ENCODE data around the gene ABHD3. TPM values are rescaled to one million over a fixed set of nuclear protein-coding genes. Genes with fewer than 3 reads are reported as not detected.
"Not testable (repeated sequence)": the region's sequence is repeated elsewhere in the genome, so short reads cannot be mapped to it uniquely, and the experiment has no call there.

The ABHD3 gene
- total RNA-seq, 2 experiments from 2014 or later = 18.7 to 22.1 TPM

GRCh38 chr18:21739604-21740537 lies 35.3 kb upstream of the ABHD3 start:
- ChIA-PET CTCF (interaction anchor here (0.6 to 4.6 kb wide), 4 partner anchors 35 to 139 kb away, joined by 3 to 28 read pairs (median 4); partner anchors contain the start of genes ABHD3, ESCO1 and SNRPD1), POLR2A (interaction anchor here (0.9 to 3.9 kb wide), 4 partner anchors 32 to 140 kb away, joined by 5 to 33 read pairs (median 6); partner anchors contain the start of genes ABHD3 and ESCO1)
- peaks cover 31% of the 10 kb centered on the region for H3K4me1 Mint-ChIP-seq (ENCODE audit: low read depth)
- H3K4me3 Mint-ChIP-seq = peak overlapping the region; percentile 95
- H3K27ac Mint-ChIP-seq = peak overlapping the region; percentile 96
- intact Hi-C loops (cut with micrococcal nuclease) = loop anchor here (1.0 to 10.0 kb wide), 7 partner anchors 36 to 1847 kb away; partner anchors contain the start of genes ABHD3, ESCO1, NPC1 and ROCK1
- DNase-seq = no peak
- peaks cover 2% of the 10 kb centered on the region for H3K36me3 Mint-ChIP-seq
- peaks cover 6% of the 10 kb centered on the region for H3K9me3 Mint-ChIP-seq
- H3K27me3 Mint-ChIP-seq = peaks cover 2% of the 10 kb centered on the region

DNA sequence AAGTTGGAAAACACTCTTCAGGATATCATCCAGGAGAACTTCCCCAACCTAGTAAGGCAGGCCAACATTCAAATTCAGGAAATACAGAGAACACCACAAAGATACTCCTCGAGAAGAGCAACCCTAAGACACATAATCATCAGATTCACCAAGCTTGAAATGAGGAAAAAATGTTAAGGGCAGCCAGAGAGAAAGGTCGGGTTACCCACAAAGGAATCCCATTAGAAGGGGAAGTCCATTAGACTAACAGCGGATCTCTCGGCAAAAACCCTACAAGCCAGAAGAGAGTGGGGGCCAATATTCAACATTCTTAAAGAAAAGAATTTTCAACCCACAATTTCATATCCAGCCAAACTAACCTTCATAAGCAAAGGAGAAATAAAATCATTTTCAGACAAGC lies 32.4 kb upstream of the ABHD3 start:
- H3K27me3 Mint-ChIP-seq; POLR2A ChIA-PET; intact Hi-C loops (cut with micrococcal nuclease); H3K4me3 Mint-ChIP-seq; H3K27ac Mint-ChIP-seq; H3K9me3 Mint-ChIP-seq; H3K36me3 Mint-ChIP-seq; DNase-seq: not testable (repeated sequence)
- CTCF ChIA-PET = interaction anchor here (2.5 kb wide), 1 partner anchor 136 kb away, joined by 7 read pairs; the partner anchor contains the start of gene ESCO1
- peaks cover 12% of the 10 kb centered on the region for H3K4me1 Mint-ChIP-seq (ENCODE audit: low read depth)

DNA sequence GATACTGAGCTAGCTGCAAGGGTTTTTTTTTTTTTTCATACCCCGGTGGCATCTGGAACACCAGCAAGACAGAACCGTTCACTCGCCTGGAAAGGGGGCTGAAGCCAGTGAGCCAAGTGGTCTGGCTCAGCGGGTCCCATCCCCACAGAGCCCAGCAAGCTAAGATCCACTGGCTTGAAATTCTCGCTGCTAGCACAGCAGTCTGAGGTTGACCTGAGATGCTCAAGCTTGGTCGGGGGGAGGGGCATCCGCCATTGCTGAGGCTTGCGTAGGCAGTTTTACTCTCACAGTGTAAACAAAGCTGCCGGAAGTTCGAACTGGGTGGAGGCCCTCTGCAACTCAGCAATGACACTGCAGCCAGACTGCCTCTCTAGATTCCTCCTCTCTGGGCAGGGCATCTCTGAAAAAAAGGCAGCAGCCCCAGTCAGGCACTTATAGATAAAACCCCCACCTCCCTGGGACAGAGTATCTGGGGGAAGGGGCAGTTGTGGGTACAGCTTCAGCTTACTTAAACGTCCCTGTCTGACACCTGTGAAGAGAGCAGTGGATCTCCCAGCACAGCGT lies 31.0 kb upstream of the ABHD3 start:
- ChIA-PET CTCF (interaction anchor here (2.5 kb wide), 1 partner anchor 135 kb away, joined by 7 read pairs; the partner anchor contains the start of gene ESCO1), POLR2A (interaction anchor here (1.1 kb wide), 1 partner anchor 12 kb away, joined by 3 read pairs; no protein-coding TSS in a partner anchor)
- Mint-ChIP-seq H3K27me3 (peaks cover 2% of the 10 kb centered on the region), H3K4me1 (ENCODE audit: low read depth) (peaks cover 12% of the 10 kb centered on the region), H3K36me3 (no peaks in the 10 kb centered on the region), H3K27ac (peak overlapping the region; percentile 69), H3K9me3 (peaks cover 6% of the 10 kb centered on the region), H3K4me3 (no peak overlapping the region)
- intact Hi-C loops (cut with micrococcal nuclease) = no loop called here
- peak; percentile 73 for DNase-seq

- CTCF ChIA-PET = no interaction called here
- H3K4me1 Mint-ChIP-seq (ENCODE audit: low read depth) = peaks cover 3% of the 10 kb centered on the region
Observed at GRCh38 chr18:21733011-21733410, 28.4 kb upstream of the ABHD3 start.

GRCh38 chr18:21727702-21728101 lies 23.1 kb upstream of the ABHD3 start:
- CTCF ChIA-PET = interaction anchor here (1.4 kb wide), 1 partner anchor 15 kb away, joined by 4 read pairs; no protein-coding TSS in a partner anchor

More at GRCh38 chr18:21733011-21733410, 28.4 kb upstream of the ABHD3 start:
- no peak for DNase-seq
- no peaks in the 10 kb centered on the region for H3K36me3 Mint-ChIP-seq
- peaks cover 2% of the 10 kb centered on the region for H3K27me3 Mint-ChIP-seq
- intact Hi-C loops (cut with micrococcal nuclease) = no loop called here
- no peak overlapping the region for H3K4me3 Mint-ChIP-seq
- POLR2A ChIA-PET = no interaction called here
- no peak overlapping the region for H3K27ac Mint-ChIP-seq
- peaks cover 6% of the 10 kb centered on the region for H3K9me3 Mint-ChIP-seq

DNA sequence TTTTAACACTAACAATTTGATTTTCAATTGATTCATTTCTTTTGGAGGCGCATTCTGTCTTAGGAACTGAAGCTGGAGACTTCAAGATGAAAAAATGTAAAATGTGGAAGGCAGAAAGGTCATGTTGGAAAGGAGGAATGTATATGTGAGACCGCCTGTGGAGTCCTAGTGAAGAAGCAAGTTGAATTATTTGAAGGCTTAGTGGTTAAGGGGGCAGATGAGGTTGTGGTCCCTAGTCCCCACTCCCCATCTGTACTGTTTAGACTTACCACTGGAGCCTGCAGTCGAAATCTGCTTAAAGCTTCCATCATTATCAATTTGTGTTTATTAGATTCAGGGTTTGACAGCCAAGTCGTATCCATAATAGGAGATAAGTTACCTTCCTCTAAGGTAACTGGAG lies 20.6 kb upstream of the ABHD3 start:
- ChIA-PET CTCF (no interaction called here), POLR2A (no interaction called here)
- no peak for DNase-seq
- no peaks in the 10 kb centered on the region for H3K36me3 Mint-ChIP-seq
- no peaks in the 10 kb centered on the region for H3K9me3 Mint-ChIP-seq
- no peak overlapping the region for H3K27ac Mint-ChIP-seq
- intact Hi-C loops (cut with micrococcal nuclease) = no loop called here
- no peaks in the 10 kb centered on the region for H3K4me1 Mint-ChIP-seq (ENCODE audit: low read depth)
- H3K4me3 Mint-ChIP-seq = no peak overlapping the region
- H3K27me3 Mint-ChIP-seq = no peaks in the 10 kb centered on the region

More at GRCh38 chr18:21727702-21728101, 23.1 kb upstream of the ABHD3 start:
- no peak for DNase-seq
- no peaks in the 10 kb centered on the region for H3K27me3 Mint-ChIP-seq
- POLR2A ChIA-PET = no interaction called here
- no peak overlapping the region for H3K27ac Mint-ChIP-seq
- H3K4me3 Mint-ChIP-seq = no peak overlapping the region
- H3K4me1 Mint-ChIP-seq (ENCODE audit: low read depth) = no peaks in the 10 kb centered on the region
- H3K36me3 Mint-ChIP-seq = no peaks in the 10 kb centered on the region
- H3K9me3 Mint-ChIP-seq = no peaks in the 10 kb centered on the region
- intact Hi-C loops (cut with micrococcal nuclease) = no loop called here

GRCh38 chr18:21722687-21723086 lies 18.1 kb upstream of the ABHD3 start:
- Mint-ChIP-seq H3K4me3 (no peak overlapping the region), H3K9me3 (no peaks in the 10 kb centered on the region), H3K36me3 (no peaks in the 10 kb centered on the region), H3K4me1 (ENCODE audit: low read depth) (no peaks in the 10 kb centered on the region), H3K27ac (no peak overlapping the region), H3K27me3 (no peaks in the 10 kb centered on the region)
- DNase-seq = no peak
- intact Hi-C loops (cut with micrococcal nuclease) = no loop called here
- ChIA-PET CTCF (no interaction called here), POLR2A (no interaction called here)

GRCh38 chr18:21714474-21714873 lies 9.9 kb upstream of the ABHD3 start:
- Mint-ChIP-seq H3K27me3 (no peaks in the 10 kb centered on the region), H3K4me1 (ENCODE audit: low read depth) (peaks cover 3% of the 10 kb centered on the region), H3K9me3 (peaks cover 9% of the 10 kb centered on the region), H3K36me3 (no peaks in the 10 kb centered on the region), H3K27ac (no peak overlapping the region), H3K4me3 (no peak overlapping the region)
- ChIA-PET POLR2A (no interaction called here), CTCF (interaction anchor here (1.1 kb wide), 1 partner anchor 113 kb away, joined by 4 read pairs; no protein-coding TSS in a partner anchor)
- intact Hi-C loops (cut with micrococcal nuclease) = no loop called here
- no peak for DNase-seq

- H3K4me3 Mint-ChIP-seq; H3K9me3 Mint-ChIP-seq; H3K27me3 Mint-ChIP-seq; H3K27ac Mint-ChIP-seq; H3K36me3 Mint-ChIP-seq; DNase-seq; intact Hi-C loops (cut with micrococcal nuclease): not testable (repeated sequence)
- H3K4me1 Mint-ChIP-seq (ENCODE audit: low read depth) = peaks cover 21% of the 10 kb centered on the region
- POLR2A ChIA-PET = interaction anchor here (1.6 kb wide), 2 partner anchors 33 to 106 kb away, joined by 4 to 5 read pairs; partner anchors contain the start of gene ESCO1
- CTCF ChIA-PET = interaction anchor here (1.2 kb wide), 1 partner anchor 107 kb away, joined by 4 read pairs; the partner anchor contains the start of gene ESCO1
Observed at GRCh38 chr18:21707130-21707529, 2.6 kb upstream of the ABHD3 start.

GRCh38 chr18:21706386-21706865 lies 1.9 kb upstream of the ABHD3 start:
- Mint-ChIP-seq H3K4me1 (ENCODE audit: low read depth) (peaks cover 21% of the 10 kb centered on the region), H3K9me3 (no peaks in the 10 kb centered on the region), H3K27ac (no peak overlapping the region), H3K36me3 (peaks cover 5% of the 10 kb centered on the region), H3K27me3 (no peaks in the 10 kb centered on the region), H3K4me3 (no peak overlapping the region)
- DNase-seq = no peak
- POLR2A ChIA-PET = interaction anchor here (1.6 kb wide), 1 partner anchor 34 kb away, joined by 5 read pairs; no protein-coding TSS in a partner anchor
- intact Hi-C loops (cut with micrococcal nuclease) = no loop called here
- CTCF ChIA-PET = interaction anchor here (1.2 kb wide), 1 partner anchor 106 kb away, joined by 4 read pairs; the partner anchor contains the start of gene ESCO1

DNA sequence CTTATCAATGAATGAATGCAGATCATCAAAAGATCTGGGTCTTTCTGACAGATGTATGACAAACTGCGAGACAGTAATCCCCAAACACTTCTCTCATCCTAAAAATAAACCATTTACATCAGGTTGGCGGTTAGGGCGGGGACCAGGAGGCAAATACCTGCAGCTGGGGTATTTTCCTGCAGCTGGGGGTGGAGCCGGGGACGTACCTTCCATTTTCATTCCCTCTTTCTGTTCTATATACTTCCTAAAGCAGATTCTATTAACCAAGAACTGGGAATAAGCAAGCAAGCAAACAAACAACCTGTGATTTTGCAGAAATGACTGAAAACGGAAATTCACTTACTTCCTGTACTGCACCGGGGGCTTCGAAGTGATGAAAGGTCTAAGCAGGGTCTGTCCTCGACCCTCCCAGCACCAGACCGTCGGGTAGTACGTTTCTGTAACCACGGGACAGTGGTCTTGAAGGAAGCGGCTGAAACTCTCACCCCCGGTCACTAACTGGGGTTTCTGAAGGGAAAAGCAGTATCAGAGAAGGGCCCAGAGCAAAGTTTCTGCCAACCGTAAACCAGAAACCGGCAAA lies 1.2 kb downstream of the ABHD3 start:
- intact Hi-C loops (cut with micrococcal nuclease) = loop anchor here (1.0 to 2.0 kb wide), 2 partner anchors 21 to 29 kb away; no protein-coding TSS in a partner anchor
- Mint-ChIP-seq H3K4me1 (ENCODE audit: low read depth) (peaks cover 21% of the 10 kb centered on the region), H3K9me3 (no peaks in the 10 kb centered on the region), H3K27ac (peak overlapping the region; percentile 88), H3K27me3 (no peaks in the 10 kb centered on the region), H3K4me3 (peak overlapping the region; percentile 91), H3K36me3 (peaks cover 14% of the 10 kb centered on the region)
- CTCF ChIA-PET = interaction anchor here (2.5 kb wide), 1 partner anchor 103 kb away, joined by 7 read pairs; the partner anchor contains the start of gene ESCO1
- POLR2A ChIA-PET = interaction anchor here (1.4 to 3.1 kb wide), 3 partner anchors 21 to 91 kb away, joined by 6 to 33 read pairs (median 7); partner anchors contain the start of genes MIB1 and SNRPD1
- peak; percentile 62 for DNase-seq
